ENCODE data around the gene PDGFA. TPM values are rescaled to one million over a fixed set of nuclear protein-coding genes. Genes with fewer than 3 reads are reported as not detected.
"Not testable (repeated sequence)": the region's sequence is repeated elsewhere in the genome, so short reads cannot be mapped to it uniquely, and the experiment has no call there.

Gene PDGFA
- total RNA-seq, 1 donor from 2014 or later = 78.8 TPM

DNA sequence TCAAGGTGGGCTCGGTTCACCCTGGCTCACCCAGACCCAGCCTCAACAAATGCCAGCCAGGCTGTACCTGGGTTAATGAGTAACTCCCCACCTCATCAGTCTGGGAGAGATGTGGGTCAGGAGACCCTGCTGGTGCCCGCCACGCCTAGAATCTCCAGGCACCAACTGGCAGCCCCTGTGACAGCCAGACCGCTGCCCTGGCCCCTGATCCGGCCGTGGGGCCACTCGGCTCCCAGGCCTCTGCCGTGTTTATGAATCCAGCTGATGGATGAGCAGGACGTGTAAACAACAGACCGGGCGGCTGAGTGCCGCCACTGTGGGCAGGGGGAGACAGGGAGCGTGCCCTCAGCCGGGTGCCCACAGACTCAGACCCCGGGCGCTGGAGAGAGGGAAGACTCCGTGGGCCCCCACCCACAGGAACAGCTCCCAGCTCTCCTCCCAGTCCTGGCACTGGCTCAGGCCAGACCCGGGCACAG lies 34.0 kb upstream of the PDGFA start:
- Mint-ChIP-seq H3K4me3 (no peak overlapping the region), H3K4me1 (no peaks in the 10 kb centered on the region), H3K27me3 (ENCODE audit: low read depth) (no peaks in the 10 kb centered on the region), H3K9me3 (no peaks in the 10 kb centered on the region), H3K36me3 (peaks cover 12% of the 10 kb centered on the region), H3K27ac (no peak overlapping the region)
- TF ChIP-seq, protein P1, sequence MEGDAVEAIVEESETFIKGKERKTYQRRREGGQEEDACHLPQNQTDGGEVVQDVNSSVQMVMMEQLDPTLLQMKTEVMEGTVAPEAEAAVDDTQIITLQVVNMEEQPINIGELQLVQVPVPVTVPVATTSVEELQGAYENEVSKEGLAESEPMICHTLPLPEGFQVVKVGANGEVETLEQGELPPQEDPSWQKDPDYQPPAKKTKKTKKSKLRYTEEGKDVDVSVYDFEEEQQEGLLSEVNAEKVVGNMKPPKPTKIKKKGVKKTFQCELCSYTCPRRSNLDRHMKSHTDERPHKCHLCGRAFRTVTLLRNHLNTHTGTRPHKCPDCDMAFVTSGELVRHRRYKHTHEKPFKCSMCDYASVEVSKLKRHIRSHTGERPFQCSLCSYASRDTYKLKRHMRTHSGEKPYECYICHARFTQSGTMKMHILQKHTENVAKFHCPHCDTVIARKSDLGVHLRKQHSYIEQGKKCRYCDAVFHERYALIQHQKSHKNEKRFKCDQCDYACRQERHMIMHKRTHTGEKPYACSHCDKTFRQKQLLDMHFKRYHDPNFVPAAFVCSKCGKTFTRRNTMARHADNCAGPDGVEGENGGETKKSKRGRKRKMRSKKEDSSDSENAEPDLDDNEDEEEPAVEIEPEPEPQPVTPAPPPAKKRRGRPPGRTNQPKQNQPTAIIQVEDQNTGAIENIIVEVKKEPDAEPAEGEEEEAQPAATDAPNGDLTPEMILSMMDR (IDR thresholded peaks at IDR 0.05; ENCODE audit: unreplicated experiment) = no peak
- no peak for DNase-seq (ENCODE audit: low spot score in 2 of 2, unreplicated experiment in 2 of 2)

DNA sequence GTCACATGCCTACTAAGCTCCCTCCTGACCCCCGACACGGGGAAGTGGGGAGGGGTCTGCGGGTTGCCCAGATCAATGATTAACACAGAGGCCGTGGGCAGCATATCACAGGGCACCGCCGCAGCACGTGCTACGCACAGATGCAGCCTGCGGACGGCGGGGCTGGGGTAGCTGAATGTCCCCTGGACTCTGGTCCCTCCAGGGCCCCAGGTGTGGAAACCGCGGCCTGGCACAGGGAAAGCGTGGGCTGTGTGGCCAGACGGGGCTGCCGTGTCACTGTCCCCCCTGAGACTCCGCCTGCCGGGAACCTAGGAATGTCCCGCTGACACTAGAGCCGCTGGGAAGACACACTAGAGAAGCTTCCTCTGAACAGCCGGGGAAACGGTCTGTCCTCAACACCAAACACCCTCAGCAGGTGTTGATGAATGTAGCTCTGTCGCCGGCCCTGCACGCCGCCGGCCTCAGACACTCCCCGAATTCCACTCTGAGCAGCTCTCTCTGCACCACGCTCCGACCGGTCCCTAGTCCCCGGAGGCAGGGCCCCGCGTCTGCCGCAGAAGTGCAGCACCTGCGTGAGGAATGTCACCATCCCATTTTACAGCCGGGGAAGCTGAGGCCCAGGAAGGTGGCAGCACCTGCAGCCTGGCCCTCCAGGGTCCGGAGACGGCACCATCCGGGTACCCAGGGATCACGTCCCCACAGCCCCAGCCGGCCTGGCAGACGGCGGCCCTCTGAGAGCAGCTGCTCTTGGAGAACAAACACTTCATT lies 33.4 kb upstream of the PDGFA start:
- H3K36me3 Mint-ChIP-seq = peaks cover 13% of the 10 kb centered on the region
- H3K4me1 Mint-ChIP-seq = no peaks in the 10 kb centered on the region
- H3K27ac Mint-ChIP-seq = no peak overlapping the region
- H3K4me3 Mint-ChIP-seq = no peak overlapping the region
- TF ChIP-seq, protein P1 (IDR thresholded peaks at IDR 0.05; ENCODE audit: unreplicated experiment) = no peak
- no peak for DNase-seq (ENCODE audit: low spot score in 2 of 2, unreplicated experiment in 2 of 2)
- no peaks in the 10 kb centered on the region for H3K9me3 Mint-ChIP-seq
- H3K27me3 Mint-ChIP-seq (ENCODE audit: low read depth) = no peaks in the 10 kb centered on the region

DNA sequence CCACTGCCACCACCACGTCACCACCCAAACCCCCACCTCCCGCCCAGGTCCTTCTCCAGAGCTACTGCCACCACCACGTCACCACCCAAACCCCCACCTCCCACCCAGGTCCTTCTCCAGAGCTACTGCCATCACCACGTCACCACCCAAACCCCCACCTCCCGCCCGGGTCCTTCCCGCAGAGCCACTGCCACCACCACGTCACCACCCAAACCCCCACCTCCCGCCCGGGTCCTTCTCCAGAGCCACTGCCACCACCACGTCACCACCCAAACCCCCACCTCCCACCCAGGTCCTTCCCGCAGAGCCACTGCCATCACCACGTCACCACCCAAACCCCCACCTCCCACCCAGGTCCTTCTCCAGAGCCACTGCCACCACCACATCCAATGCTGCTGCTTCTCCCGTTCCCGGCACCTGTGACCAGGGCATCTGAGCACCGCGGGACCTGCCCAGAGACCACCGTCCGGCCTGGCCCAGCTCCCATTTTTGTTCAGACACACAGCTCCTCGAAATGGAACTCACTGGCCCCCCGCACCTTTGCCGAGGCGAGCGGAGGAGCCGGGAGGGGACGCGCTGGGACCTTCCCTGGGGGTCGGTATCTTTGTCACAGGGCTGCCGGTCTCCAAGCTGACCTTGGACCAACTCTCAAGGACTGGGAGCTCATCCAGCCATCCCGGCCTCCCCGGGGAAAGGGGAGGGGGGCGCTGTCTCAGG lies 32.7 kb upstream of the PDGFA start:
- peaks cover 13% of the 10 kb centered on the region for H3K36me3 Mint-ChIP-seq
- DNase-seq (ENCODE audit: low spot score in 2 of 2, unreplicated experiment in 2 of 2); H3K27me3 Mint-ChIP-seq (ENCODE audit: low read depth); H3K4me1 Mint-ChIP-seq; H3K27ac Mint-ChIP-seq; H3K4me3 Mint-ChIP-seq; H3K9me3 Mint-ChIP-seq: not testable (repeated sequence)

DNA sequence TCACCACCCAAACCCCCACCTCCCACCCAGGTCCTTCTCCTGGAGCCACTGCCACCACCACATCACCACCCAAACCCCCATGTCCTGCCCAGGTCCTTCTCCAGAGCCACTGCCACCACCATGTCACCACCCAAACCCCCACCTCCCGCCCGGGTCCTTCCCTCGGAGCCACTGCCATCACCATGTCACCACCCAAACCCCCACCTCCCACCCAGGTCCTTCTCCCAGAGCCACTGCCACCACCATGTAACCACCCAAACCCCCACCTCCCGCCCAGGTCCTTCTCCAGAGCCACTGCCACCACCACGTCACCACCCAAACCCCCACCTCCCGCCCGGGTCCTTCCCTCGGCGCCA lies 31.9 kb upstream of the PDGFA start:
- H3K27ac Mint-ChIP-seq; H3K4me3 Mint-ChIP-seq; H3K27me3 Mint-ChIP-seq (ENCODE audit: low read depth); DNase-seq (ENCODE audit: low spot score in 2 of 2, unreplicated experiment in 2 of 2); H3K9me3 Mint-ChIP-seq; H3K4me1 Mint-ChIP-seq: not testable (repeated sequence)
- peaks cover 15% of the 10 kb centered on the region for H3K36me3 Mint-ChIP-seq

DNA sequence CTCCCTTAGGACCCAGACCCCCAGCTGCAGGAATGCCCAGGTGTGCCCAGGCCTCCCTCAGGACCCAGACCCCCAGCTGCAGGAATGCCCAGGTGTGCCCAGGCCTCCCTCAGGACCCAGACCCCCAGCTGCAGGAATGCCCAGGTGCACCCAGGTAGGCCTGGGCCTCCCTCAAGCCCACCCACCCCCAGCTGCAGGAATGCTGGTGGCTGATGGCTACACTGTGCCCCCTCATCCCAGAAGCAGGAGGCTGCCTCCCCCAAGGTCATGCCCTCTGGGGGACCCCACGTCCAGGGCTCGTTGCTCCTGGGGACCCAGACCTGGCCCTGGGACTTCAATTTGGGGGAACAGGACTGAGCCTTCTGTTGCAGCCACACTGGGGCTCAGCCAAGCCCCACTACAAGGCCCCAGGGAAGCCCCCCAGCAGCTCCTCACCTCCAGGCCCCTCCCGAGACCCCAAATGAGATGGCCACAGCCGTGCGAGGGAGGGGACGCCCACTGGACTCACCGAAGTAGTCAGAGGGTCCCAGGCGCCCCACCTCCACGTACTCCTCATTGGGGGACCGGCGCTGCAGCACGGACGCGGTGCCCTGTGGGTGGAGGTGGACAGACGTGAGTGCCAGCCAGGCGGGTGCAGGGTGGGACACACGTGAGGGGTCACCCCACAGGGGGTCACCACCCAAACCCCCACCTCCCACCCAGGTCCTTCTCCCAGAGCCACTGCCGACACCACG lies 31.4 kb upstream of the PDGFA start:
- Mint-ChIP-seq H3K4me1 (no peaks in the 10 kb centered on the region), H3K9me3 (no peaks in the 10 kb centered on the region), H3K27ac (no peak overlapping the region), H3K27me3 (ENCODE audit: low read depth) (no peaks in the 10 kb centered on the region), H3K36me3 (peaks cover 15% of the 10 kb centered on the region), H3K4me3 (no peak overlapping the region)
- TF ChIP-seq, protein P1 (IDR thresholded peaks at IDR 0.05; ENCODE audit: unreplicated experiment) = no peak
- no peak for DNase-seq (ENCODE audit: low spot score in 2 of 2, unreplicated experiment in 2 of 2)

DNA sequence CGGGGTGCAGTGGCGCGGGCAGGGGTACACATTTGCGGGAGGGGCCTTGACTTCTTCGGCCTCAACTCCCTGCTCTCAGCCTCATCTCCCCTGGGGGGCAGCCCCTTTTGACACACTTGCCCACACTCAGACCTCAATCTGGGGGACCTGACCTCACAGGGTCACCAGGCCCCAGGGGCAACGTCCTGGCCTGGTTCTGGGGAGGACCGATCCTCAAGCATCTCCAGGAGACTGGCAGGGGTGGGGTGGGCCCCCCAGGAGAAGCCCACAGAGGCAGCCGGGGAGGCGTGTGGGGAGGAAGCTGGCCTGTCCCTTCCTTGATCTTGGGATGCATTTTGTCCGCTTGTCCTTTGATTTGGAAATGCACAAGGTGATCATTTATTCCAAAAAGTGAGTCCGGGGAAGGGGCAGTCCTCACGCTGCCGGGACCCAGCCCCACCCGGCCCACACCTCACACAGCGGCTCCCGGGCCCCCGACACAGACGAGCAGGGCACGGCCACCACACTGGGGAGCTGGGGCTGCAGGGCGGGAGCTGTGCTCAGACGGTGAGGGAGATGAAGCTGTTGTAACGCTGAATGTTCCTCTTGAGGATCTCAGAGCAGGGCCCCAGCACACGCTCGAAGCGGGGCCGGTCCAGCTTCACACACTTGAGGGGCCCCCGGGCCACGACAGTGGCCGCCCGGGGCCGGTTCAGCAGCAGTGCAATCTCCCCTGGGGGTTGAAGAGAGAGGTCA lies 30.4 kb upstream of the PDGFA start:
- H3K27ac Mint-ChIP-seq = no peak overlapping the region
- TF ChIP-seq, protein P1 (IDR thresholded peaks at IDR 0.05; ENCODE audit: unreplicated experiment) = no peak
- H3K9me3 Mint-ChIP-seq = peaks cover 5% of the 10 kb centered on the region
- H3K4me3 Mint-ChIP-seq = no peak overlapping the region
- no peaks in the 10 kb centered on the region for H3K27me3 Mint-ChIP-seq (ENCODE audit: low read depth)
- no peaks in the 10 kb centered on the region for H3K4me1 Mint-ChIP-seq
- no peak for DNase-seq (ENCODE audit: low spot score in 2 of 2, unreplicated experiment in 2 of 2)
- peaks cover 17% of the 10 kb centered on the region for H3K36me3 Mint-ChIP-seq

Measured in mesothelial cell of epicardium (in vitro differentiated cells).